ENCODE results near the gene SLC35G2.
"Not testable (repeated sequence)": the region's sequence is repeated elsewhere in the genome, so short reads cannot be mapped to it uniquely, and the experiment has no call there.

Gene SLC35G2

DNA sequence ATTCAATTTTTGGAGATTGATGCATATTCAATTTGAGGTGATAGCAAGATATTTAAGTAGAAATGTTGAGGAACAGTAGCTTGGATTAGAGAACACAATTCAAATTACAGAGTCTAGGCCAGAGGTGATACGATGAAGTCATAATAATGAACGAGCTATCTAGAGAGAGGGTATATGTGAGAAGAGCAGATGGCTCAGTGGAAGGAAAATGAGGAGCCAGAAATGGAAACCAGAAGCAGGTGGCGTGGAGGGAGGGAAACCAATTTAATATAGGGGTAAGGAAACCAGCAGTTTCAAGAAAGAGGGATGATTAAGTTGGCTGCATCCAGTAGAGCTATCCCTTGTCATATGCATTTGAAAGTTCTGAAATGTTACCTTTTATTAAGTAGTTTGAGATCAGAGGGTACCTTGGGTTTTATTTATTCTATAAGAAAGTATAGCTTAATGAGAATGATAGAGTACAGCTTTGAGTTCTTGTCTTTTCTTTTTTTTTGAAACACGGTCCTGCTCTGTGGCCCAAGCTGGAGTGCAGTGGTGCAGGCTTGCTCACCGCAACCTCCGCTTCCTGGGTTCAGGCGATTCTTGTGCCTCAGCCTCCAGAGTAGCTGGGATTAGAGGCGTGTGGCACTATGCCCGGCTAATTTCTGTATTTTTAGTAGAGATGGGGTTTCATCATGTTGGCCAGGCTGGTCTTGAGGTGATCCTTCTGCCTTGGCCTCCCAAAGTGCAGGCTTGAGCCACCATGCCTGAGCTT, 65.2 kb downstream of the SLC35G2 start:
- DNase-seq (ENCODE audit: low read depth): no peak
- no peak for TF ChIP-seq MYC (IDR thresholded peaks at IDR 0.05; ENCODE audit: low read depth, low read length)
- TF ChIP-seq, protein P1, sequence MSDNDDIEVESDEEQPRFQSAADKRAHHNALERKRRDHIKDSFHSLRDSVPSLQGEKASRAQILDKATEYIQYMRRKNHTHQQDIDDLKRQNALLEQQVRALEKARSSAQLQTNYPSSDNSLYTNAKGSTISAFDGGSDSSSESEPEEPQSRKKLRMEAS (IDR thresholded peaks at IDR 0.05; ENCODE audit: low read depth, low read length): no peak
- TF ChIP-seq, protein P2, sequence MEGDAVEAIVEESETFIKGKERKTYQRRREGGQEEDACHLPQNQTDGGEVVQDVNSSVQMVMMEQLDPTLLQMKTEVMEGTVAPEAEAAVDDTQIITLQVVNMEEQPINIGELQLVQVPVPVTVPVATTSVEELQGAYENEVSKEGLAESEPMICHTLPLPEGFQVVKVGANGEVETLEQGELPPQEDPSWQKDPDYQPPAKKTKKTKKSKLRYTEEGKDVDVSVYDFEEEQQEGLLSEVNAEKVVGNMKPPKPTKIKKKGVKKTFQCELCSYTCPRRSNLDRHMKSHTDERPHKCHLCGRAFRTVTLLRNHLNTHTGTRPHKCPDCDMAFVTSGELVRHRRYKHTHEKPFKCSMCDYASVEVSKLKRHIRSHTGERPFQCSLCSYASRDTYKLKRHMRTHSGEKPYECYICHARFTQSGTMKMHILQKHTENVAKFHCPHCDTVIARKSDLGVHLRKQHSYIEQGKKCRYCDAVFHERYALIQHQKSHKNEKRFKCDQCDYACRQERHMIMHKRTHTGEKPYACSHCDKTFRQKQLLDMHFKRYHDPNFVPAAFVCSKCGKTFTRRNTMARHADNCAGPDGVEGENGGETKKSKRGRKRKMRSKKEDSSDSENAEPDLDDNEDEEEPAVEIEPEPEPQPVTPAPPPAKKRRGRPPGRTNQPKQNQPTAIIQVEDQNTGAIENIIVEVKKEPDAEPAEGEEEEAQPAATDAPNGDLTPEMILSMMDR (IDR thresholded peaks at IDR 0.05; ENCODE audit: low read depth, low read length): no peak
- no peak for TF ChIP-seq POLR2A (IDR thresholded peaks at IDR 0.05; ENCODE audit: extremely low read depth, insufficient read length)
- no peak overlapping the region for H3K4me3 ChIP-seq (ENCODE audit: low read depth, low read length)

DNA sequence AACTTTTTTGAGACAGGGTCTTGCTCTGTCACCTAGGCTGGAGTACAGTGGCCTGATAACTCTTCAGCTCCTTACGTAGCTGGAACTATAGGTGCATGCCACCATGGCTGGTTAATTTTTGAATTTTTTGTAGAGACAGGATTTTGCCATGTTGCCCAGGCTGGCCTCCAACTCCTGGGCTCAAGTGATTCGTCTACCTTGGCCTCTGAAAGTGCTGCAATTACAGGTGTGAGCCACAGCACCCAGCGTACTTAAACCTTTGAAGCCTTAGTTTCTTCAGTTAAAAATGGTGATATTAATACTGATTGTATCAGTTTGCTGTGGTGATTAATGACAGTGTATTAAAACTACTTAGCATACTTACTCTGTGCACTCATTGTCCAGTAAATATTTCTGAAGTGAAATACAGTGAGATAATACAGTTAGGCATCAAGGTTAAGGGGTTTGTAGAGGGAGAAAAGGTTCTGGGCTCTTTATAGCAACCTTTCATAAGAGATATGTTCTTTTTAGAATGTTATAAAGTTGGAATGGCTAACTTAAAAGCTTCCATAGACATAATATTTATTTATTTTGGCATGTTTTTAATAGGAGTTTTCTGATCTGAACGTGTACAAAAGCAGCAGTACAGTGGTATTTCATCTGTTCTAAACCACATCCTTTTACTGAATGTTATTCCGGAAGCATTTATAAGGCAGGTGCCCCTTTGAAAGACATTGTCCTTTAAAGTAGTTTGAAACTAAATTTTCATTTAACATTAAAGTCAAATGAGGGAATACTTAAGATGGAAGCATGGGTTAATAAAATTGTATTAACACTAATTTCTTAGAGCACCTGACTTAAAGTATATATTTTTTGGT, 66.7 kb downstream of the SLC35G2 start:
- H3K4me3 ChIP-seq (ENCODE audit: low read depth, low read length): no peak overlapping the region
- no peak for DNase-seq (ENCODE audit: low read depth)
- no peak for TF ChIP-seq MYC (IDR thresholded peaks at IDR 0.05; ENCODE audit: low read depth, low read length)
- TF ChIP-seq POLR2A (IDR thresholded peaks at IDR 0.05; ENCODE audit: extremely low read depth, insufficient read length): no peak
- TF ChIP-seq, protein P1 (IDR thresholded peaks at IDR 0.05; ENCODE audit: low read depth, low read length): no peak
- TF ChIP-seq, protein P2 (IDR thresholded peaks at IDR 0.05; ENCODE audit: low read depth, low read length): no peak

DNA sequence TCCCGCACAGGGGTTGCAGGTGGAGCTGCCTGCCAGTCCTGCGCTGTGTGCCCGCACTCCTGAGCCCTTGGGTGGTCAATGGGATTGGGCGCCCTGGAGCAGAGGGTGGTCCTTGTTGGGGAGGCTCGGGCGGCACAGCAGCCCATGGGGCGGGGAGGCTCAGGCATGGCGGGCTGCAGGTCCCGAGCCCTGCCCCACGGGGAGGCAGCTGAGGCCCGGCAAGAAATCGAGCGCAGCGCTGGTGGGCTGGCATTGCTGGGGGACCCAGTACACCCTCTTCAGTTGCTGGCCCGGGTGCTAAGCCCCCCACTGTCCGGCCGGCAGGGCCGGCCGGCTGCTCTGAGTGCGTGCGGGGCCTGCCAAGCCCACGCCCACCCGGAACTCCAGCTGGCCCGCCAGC, 71.0 kb downstream of the SLC35G2 start:
- no peak overlapping the region for H3K4me3 ChIP-seq (ENCODE audit: low read depth, low read length)
- no peak for DNase-seq (ENCODE audit: low read depth)
- TF ChIP-seq, protein P1 (IDR thresholded peaks at IDR 0.05; ENCODE audit: low read depth, low read length): no peak
- TF ChIP-seq POLR2A (IDR thresholded peaks at IDR 0.05; ENCODE audit: extremely low read depth, insufficient read length): no peak
- TF ChIP-seq MYC (IDR thresholded peaks at IDR 0.05; ENCODE audit: low read depth, low read length): no peak
- TF ChIP-seq, protein P2 (IDR thresholded peaks at IDR 0.05; ENCODE audit: low read depth, low read length): no peak

DNA sequence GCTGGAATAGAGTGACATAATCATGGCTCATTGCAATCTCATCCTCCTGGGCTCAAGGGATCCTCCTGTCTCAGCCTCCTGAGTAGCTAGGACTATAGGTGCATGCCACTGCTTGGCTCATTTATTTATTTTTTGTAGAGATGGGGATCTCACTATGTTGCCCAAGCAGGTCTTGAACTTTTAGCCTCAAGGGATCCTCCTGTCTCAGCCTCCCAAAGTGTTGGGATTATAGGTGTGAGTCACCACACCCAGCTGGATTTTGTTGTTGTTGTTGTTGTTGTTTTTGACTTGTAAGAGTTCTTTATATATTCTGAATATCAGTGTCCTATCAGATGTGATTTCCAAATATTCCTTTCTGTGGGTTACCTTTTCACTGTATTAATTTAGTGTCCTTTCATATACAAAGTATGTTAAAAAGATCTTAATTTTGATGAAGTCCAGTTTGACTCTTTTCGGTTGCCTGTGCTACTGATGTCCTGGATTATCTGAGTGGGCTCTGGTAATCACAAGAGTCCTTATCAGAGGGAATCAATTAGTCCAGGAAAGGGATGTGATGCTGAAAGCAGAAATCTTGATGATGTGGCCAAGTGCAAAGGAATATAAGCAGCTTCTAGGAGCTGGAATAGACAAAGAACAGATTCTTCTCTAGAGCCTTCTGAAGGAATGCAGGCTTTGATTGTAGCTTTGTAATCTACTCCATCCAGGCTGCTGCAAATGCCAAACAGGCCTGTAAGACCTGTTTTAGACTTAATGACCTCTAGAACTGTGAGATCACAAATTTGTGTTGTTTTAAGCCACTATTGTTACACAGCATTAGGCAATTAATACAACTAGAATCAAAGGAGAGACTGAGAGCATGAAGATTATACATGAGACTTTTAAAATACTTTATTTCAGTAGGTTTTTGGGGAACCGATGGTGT, 73.3 kb downstream of the SLC35G2 start:
- TF ChIP-seq, protein P2 (IDR thresholded peaks at IDR 0.05; ENCODE audit: low read depth, low read length): no peak
- TF ChIP-seq, protein P1 (IDR thresholded peaks at IDR 0.05; ENCODE audit: low read depth, low read length): no peak
- no peak for TF ChIP-seq POLR2A (IDR thresholded peaks at IDR 0.05; ENCODE audit: extremely low read depth, insufficient read length)
- TF ChIP-seq MYC (IDR thresholded peaks at IDR 0.05; ENCODE audit: low read depth, low read length): no peak
- no peak overlapping the region for H3K4me3 ChIP-seq (ENCODE audit: low read depth, low read length)
- DNase-seq (ENCODE audit: low read depth): no peak

DNA sequence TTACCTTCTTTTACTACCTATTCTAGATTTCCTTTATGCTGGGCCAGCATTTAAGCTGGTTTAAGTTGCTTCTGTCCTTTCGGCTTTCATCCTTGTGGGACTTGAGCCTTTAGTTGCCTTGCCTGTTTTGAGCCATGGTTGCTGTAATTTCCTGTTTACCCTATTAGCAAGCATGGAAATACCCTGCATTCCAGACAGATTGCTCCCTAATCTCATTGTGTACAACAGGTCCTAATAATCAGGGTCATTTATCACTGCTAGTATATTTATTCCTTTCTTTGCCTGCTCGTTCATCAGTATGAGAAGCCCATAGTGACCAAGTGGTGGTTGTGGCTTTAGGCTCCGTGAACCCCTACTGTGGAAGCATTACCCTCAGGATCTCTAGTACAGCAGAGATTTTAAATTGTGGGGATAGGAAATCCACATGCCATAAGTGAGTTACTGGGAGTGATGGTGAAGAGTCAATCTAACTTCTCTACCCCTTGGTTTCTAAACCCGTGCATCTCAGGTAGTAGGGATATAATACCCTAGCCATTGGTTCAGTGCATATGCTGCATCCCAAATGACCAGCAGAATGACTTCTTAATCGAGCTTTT, 75.0 kb downstream of the SLC35G2 start:
- H3K4me3 ChIP-seq (ENCODE audit: low read depth, low read length): no peak overlapping the region
- TF ChIP-seq, protein P2 (IDR thresholded peaks at IDR 0.05; ENCODE audit: low read depth, low read length): no peak
- no peak for TF ChIP-seq POLR2A (IDR thresholded peaks at IDR 0.05; ENCODE audit: extremely low read depth, insufficient read length)
- TF ChIP-seq MYC (IDR thresholded peaks at IDR 0.05; ENCODE audit: low read depth, low read length): no peak
- TF ChIP-seq, protein P1 (IDR thresholded peaks at IDR 0.05; ENCODE audit: low read depth, low read length): no peak
- no peak for DNase-seq (ENCODE audit: low read depth)

DNA sequence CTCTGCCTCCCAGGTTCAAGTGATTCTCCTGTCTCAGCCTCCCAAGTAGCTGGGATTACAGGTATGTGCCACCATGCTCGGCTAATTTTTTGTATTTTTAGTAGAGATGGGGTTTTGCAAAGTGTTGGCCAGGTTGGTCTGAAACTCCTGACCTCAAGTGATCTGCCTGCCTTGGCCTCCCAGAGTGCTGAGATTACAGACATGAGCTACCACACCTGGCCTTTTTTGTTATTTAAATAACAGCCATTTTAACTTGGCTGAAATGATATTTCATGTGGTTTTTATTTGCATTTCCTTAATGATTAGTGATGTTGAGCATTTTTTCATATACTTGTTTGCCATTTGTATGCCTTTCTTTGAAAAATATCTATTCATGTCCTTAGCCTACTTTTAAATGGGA, 78.2 kb downstream of the SLC35G2 start:
- not testable (repeated sequence) for H3K4me3 ChIP-seq (ENCODE audit: low read depth, low read length); DNase-seq (ENCODE audit: low read depth)
